ENCODE data around the gene EQTN.
"Not testable (repeated sequence)": the region's sequence is repeated elsewhere in the genome, so short reads cannot be mapped to it uniquely, and the experiment has no call there.

Gene EQTN

GRCh38 chr9:27292659-27293405, 4.1 kb downstream of the EQTN start:
- DNase-seq = no peak

- no peak for DNase-seq
Observed at GRCh38 chr9:27291292-27291691, 5.7 kb downstream of the EQTN start.

- no peak for DNase-seq
Observed at GRCh38 chr9:27282269-27282668, 14.7 kb downstream of the EQTN start.

GRCh38 chr9:27280860-27281259, 16.1 kb downstream of the EQTN start:
- DNase-seq = no peak

GRCh38 chr9:27280249-27280648, 16.7 kb downstream of the EQTN start:
- no peak for DNase-seq

GRCh38 chr9:27279611-27280010, 17.3 kb downstream of the EQTN start:
- no peak for DNase-seq

- no peak for DNase-seq
Observed at GRCh38 chr9:27278374-27278773, 18.6 kb downstream of the EQTN start.

- DNase-seq = peak; percentile 19
Observed at GRCh38 chr9:27276193-27277030, 20.5 kb downstream of the EQTN start.

GRCh38 chr9:27273186-27273585, 23.8 kb downstream of the EQTN start:
- no peak for DNase-seq

GRCh38 chr9:27272103-27272502, 24.8 kb downstream of the EQTN start:
- no peak for DNase-seq

GRCh38 chr9:27261517-27262211, 35.3 kb downstream of the EQTN start:
- no peak for DNase-seq

GRCh38 chr9:27260789-27261516, 36.0 kb downstream of the EQTN start:
- DNase-seq = no peak

- no peak for DNase-seq
Observed at GRCh38 chr9:27258662-27259061, 38.3 kb downstream of the EQTN start.

- DNase-seq = no peak
Observed at GRCh38 chr9:27248702-27249101, 48.2 kb downstream of the EQTN start.

GRCh38 chr9:27247756-27248155, 49.2 kb downstream of the EQTN start:
- no peak for DNase-seq

GRCh38 chr9:27239648-27240047, 57.3 kb downstream of the EQTN start:
- not testable (repeated sequence) for DNase-seq

Measured in central memory CD4-positive, alpha-beta T cell (primary cell).